ENCODE data around the gene MGST3. TPM values are rescaled to one million over a fixed set of nuclear protein-coding genes. Genes with fewer than 3 reads are reported as not detected.
"Not testable (repeated sequence)": the region's sequence is repeated elsewhere in the genome, so short reads cannot be mapped to it uniquely, and the experiment has no call there.

Gene MGST3
- total RNA-seq = 23.3 and 25.1 TPM in 2 replicates

DNA sequence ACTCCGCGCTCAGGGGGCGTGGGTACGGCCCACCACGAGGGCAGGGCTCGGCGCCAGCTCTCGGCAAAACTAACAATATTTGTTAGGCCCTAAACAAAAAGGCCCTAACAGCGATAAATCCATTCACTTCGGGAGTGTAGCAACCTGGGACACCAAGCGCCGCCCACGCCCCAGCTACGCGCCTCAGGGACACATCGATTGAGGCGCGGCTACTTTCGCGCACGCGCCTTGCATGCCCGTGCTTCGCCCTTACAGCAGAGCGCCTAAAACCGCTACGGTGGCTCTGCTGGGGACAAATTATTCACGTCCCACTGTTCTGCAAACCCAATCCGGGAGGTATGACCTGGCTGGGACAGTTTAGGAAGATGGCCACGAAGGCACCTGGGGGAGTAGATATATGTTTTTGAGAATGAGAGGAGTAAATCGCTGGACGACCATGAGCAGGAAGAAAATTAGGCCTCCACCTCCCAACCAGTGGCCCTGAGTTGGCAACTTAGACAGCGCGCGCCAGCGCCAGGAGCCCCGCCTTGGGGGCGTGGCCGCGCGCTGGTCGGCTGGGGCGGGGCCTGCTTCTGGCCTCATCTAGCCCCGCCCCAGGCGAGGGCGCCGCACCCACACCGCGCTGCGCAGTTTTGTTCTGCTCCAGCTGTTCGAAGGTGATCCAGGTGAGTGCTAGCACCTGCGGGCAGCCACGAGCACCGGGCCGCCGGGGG, at the start of gene MGST3:
Gene MGST3, plus strand, starts transcription at position 606 of the 713 bp plus-strand sequence. CDS start 18,614 bp downstream, outside the sequence.
- peak; percentile 92 for DNase-seq (ENCODE audit: low spot score)
- intact Hi-C loops (cut with micrococcal nuclease) = loop anchor here (1.0 to 10.0 kb wide), 8 partner anchors 32 to 1208 kb away; partner anchors contain the start of genes ALDH9A1, POGK and TMCO1
- Mint-ChIP-seq H3K4me1 (ENCODE audit: low read depth) (peaks cover 13% of the 10 kb centered on the region), H3K4me3 (no peak within 1 kb of the TSS), H3K9me3 (no peaks in the 10 kb centered on the region), H3K27ac (no peak within 1 kb of the TSS), H3K36me3 (ENCODE audit: low read depth) (peaks cover 3% of the 10 kb centered on the region), H3K27me3 (ENCODE audit: insufficient read depth) (peaks cover 9% of the 10 kb centered on the region)

- DNase-seq (ENCODE audit: low spot score) = no peak
- intact Hi-C loops (cut with micrococcal nuclease) = no loop called here
- no peaks in the 10 kb centered on the region for H3K9me3 Mint-ChIP-seq
- H3K27me3 Mint-ChIP-seq (ENCODE audit: insufficient read depth) = peaks cover 19% of the 10 kb centered on the region
- no peak overlapping the region for H3K4me3 Mint-ChIP-seq
- no peaks in the 10 kb centered on the region for H3K4me1 Mint-ChIP-seq (ENCODE audit: low read depth)
- H3K27ac Mint-ChIP-seq = no peak overlapping the region
- no peaks in the 10 kb centered on the region for H3K36me3 Mint-ChIP-seq (ENCODE audit: low read depth)
Measured at GRCh38 chr1:165581926-165582325, 49.1 kb upstream of the MGST3 start.

GRCh38 chr1:165586398-165586797, 44.6 kb upstream of the MGST3 start:
- intact Hi-C loops (cut with micrococcal nuclease) = no loop called here
- Mint-ChIP-seq H3K36me3 (ENCODE audit: low read depth) (no peaks in the 10 kb centered on the region), H3K4me3 (no peak overlapping the region), H3K4me1 (ENCODE audit: low read depth) (no peaks in the 10 kb centered on the region), H3K27ac (no peak overlapping the region), H3K9me3 (no peaks in the 10 kb centered on the region), H3K27me3 (ENCODE audit: insufficient read depth) (peaks cover 53% of the 10 kb centered on the region)
- DNase-seq (ENCODE audit: low spot score) = no peak

GRCh38 chr1:165591391-165591790, 39.6 kb upstream of the MGST3 start:
- not testable (repeated sequence) for H3K4me3 Mint-ChIP-seq; H3K36me3 Mint-ChIP-seq (ENCODE audit: low read depth); H3K27ac Mint-ChIP-seq; H3K9me3 Mint-ChIP-seq; DNase-seq (ENCODE audit: low spot score); H3K4me1 Mint-ChIP-seq (ENCODE audit: low read depth)
- peaks cover 78% of the 10 kb centered on the region for H3K27me3 Mint-ChIP-seq (ENCODE audit: insufficient read depth)
- intact Hi-C loops (cut with micrococcal nuclease) = loop anchor here (10.0 kb wide), 1 partner anchor 893 kb away; no protein-coding TSS in a partner anchor

GRCh38 chr1:165592945-165593823, 37.9 kb upstream of the MGST3 start:
- intact Hi-C loops (cut with micrococcal nuclease) = loop anchor here (1.0 to 10.0 kb wide), 7 partner anchors 112 to 892 kb away; no protein-coding TSS in a partner anchor
- Mint-ChIP-seq H3K4me1 (ENCODE audit: low read depth) (peaks cover 21% of the 10 kb centered on the region), H3K36me3 (ENCODE audit: low read depth) (no peaks in the 10 kb centered on the region), H3K27ac (no peak overlapping the region), H3K27me3 (ENCODE audit: insufficient read depth) (peaks cover 77% of the 10 kb centered on the region), H3K9me3 (no peaks in the 10 kb centered on the region), H3K4me3 (no peak overlapping the region)
- DNase-seq (ENCODE audit: low spot score) = peak; percentile 56

DNA sequence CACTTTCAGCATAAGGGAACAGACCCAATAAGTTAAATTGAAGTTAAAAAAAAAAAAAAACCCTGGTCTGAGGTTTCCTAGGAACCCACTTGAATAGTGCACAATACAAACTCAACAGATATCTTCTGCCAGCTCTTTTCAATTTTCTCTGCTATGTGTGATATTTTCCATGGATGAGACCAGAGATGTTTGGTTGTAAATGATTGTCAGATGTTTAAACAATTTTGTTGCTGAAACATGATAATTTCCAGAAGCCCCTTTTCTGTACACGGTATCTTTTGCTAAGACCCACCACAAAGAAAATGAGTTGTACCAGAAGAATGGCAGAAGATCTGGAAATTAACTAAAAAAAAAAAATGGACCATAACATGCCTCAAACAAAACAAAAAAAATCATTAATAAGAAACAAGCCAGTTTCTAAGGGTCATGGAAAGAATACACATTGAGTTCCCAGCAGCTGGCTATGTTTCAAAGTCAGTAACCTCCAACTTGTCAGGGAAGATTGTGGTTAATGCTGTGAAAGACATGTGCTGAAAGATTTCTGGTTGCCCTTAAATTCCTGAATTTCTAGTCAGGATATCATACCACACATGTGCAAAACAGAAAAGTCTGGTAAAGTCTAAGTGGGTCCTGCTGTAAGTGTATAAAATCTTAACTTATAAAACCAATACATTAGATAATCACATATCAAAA, 35.6 kb upstream of the MGST3 start:
- Mint-ChIP-seq H3K9me3 (no peaks in the 10 kb centered on the region), H3K4me3 (no peak overlapping the region), H3K4me1 (ENCODE audit: low read depth) (peaks cover 38% of the 10 kb centered on the region), H3K27me3 (ENCODE audit: insufficient read depth) (peaks cover 61% of the 10 kb centered on the region), H3K27ac (no peak overlapping the region), H3K36me3 (ENCODE audit: low read depth) (no peaks in the 10 kb centered on the region)
- no peak for DNase-seq (ENCODE audit: low spot score)
- intact Hi-C loops (cut with micrococcal nuclease) = loop anchor here (10.0 kb wide), 1 partner anchor 889 kb away; no protein-coding TSS in a partner anchor

GRCh38 chr1:165597883-165598675, 33.0 kb upstream of the MGST3 start:
- Mint-ChIP-seq H3K27me3 (ENCODE audit: insufficient read depth) (peaks cover 43% of the 10 kb centered on the region), H3K9me3 (no peaks in the 10 kb centered on the region)

GRCh38 chr1:165598676-165599059, 32.4 kb upstream of the MGST3 start:
- peaks cover 37% of the 10 kb centered on the region for H3K27me3 Mint-ChIP-seq (ENCODE audit: insufficient read depth)
- no peak for DNase-seq (ENCODE audit: low spot score)
- H3K36me3 Mint-ChIP-seq (ENCODE audit: low read depth) = no peaks in the 10 kb centered on the region
- H3K9me3 Mint-ChIP-seq = no peaks in the 10 kb centered on the region
- H3K4me1 Mint-ChIP-seq (ENCODE audit: low read depth) = peaks cover 43% of the 10 kb centered on the region
- peak overlapping the region; percentile 86 for H3K4me3 Mint-ChIP-seq
- H3K27ac Mint-ChIP-seq = peak overlapping the region; percentile 93
- intact Hi-C loops (cut with micrococcal nuclease) = loop anchor here (1.0 to 10.0 kb wide), 6 partner anchors 32 to 886 kb away; partner anchors contain the start of genes ALDH9A1, FAM78B, TMCO1 and UCK2

More at GRCh38 chr1:165597883-165598675, 33.0 kb upstream of the MGST3 start:
- Mint-ChIP-seq H3K36me3 (ENCODE audit: low read depth) (no peaks in the 10 kb centered on the region), H3K27ac (peak overlapping the region; percentile 93), H3K4me3 (peak overlapping the region; percentile 86), H3K4me1 (ENCODE audit: low read depth) (peaks cover 45% of the 10 kb centered on the region)
- intact Hi-C loops (cut with micrococcal nuclease) = loop anchor here (1.0 to 10.0 kb wide), 6 partner anchors 32 to 887 kb away; partner anchors contain the start of genes ALDH9A1, FAM78B, TMCO1 and UCK2
- DNase-seq (ENCODE audit: low spot score) = peak; percentile 94

DNA sequence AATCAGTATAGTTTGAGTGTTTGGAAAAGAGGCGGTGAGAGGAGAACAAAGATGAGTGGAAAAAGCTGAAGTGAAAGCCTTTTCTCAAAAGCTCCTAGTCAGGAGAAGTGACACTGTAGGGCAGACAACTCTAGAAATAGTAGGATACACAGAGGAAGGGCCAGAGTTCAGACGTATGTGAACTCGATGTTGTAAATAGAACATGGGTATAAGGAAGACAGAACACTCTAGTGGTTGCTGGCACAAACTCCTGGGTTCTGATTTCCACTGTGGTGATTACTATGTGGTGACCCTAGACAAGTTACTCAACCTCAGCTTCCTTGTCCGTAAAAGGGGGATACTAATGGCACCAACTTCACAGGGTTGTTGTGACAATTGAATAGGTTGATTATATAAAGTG, 30.2 kb upstream of the MGST3 start:
- no peaks in the 10 kb centered on the region for H3K9me3 Mint-ChIP-seq
- intact Hi-C loops (cut with micrococcal nuclease) = loop anchor here (1.0 kb wide), 2 partner anchors 97 to 314 kb away; no protein-coding TSS in a partner anchor
- DNase-seq (ENCODE audit: low spot score) = no peak

DNA sequence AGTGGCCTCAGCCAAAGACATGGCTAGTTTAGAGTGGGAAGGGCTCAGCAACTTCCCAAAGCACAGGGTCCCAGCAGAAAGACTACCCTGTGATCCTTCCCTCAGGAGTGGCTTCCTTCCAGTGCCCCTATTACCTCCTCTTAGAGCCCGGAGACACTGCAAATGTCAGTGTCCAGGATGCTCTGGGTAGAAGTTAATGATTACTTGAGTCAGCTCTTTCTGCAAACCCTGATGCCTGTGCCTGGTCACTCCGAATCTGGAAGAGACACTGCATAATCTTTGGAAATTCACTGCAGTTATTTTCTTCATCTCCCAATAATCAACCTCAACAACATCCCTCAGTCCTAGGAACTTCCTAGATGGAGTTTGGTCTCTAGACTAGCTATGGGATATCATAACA, 27.2 kb upstream of the MGST3 start:
- H3K27ac Mint-ChIP-seq = no peak overlapping the region
- intact Hi-C loops (cut with micrococcal nuclease) = no loop called here

More for the DNA sequence above, 30.2 kb upstream of the MGST3 start:
- Mint-ChIP-seq H3K4me1 (ENCODE audit: low read depth) (peaks cover 43% of the 10 kb centered on the region), H3K27ac (no peak overlapping the region), H3K4me3 (no peak overlapping the region), H3K36me3 (ENCODE audit: low read depth) (no peaks in the 10 kb centered on the region), H3K27me3 (ENCODE audit: insufficient read depth) (peaks cover 18% of the 10 kb centered on the region)

DNA sequence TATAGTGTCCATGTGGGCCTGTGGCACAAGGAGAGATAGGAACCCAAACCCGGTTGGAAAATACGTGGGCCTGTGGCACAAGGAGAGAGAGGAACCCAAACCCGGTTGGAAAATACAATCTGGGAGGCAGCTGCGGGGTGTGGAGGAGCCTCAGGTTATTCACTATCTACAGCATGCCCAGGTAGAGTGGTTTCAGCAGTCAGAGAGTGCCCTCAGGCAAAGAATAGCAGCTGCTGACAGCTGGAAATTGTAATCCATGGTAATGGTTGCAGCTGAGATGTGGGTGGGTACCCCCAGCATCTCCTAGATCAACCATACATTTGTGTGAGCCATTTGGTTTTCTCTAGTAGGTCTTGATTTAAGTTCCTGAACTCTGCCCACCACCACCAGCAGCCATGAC, 25.8 kb upstream of the MGST3 start:
- H3K4me1 Mint-ChIP-seq (ENCODE audit: low read depth) = peaks cover 14% of the 10 kb centered on the region
- intact Hi-C loops (cut with micrococcal nuclease) = no loop called here
- peaks cover 4% of the 10 kb centered on the region for H3K27me3 Mint-ChIP-seq (ENCODE audit: insufficient read depth)
- H3K36me3 Mint-ChIP-seq (ENCODE audit: low read depth) = no peaks in the 10 kb centered on the region
- no peak overlapping the region for H3K27ac Mint-ChIP-seq
- H3K4me3 Mint-ChIP-seq = no peak overlapping the region
- no peaks in the 10 kb centered on the region for H3K9me3 Mint-ChIP-seq
- DNase-seq (ENCODE audit: low spot score) = no peak

More for the DNA sequence above, 27.2 kb upstream of the MGST3 start:
- no peaks in the 10 kb centered on the region for H3K9me3 Mint-ChIP-seq
- no peak overlapping the region for H3K4me3 Mint-ChIP-seq
- DNase-seq (ENCODE audit: low spot score) = no peak
- no peaks in the 10 kb centered on the region for H3K36me3 Mint-ChIP-seq (ENCODE audit: low read depth)
- peaks cover 24% of the 10 kb centered on the region for H3K4me1 Mint-ChIP-seq (ENCODE audit: low read depth)
- peaks cover 8% of the 10 kb centered on the region for H3K27me3 Mint-ChIP-seq (ENCODE audit: insufficient read depth)

DNA sequence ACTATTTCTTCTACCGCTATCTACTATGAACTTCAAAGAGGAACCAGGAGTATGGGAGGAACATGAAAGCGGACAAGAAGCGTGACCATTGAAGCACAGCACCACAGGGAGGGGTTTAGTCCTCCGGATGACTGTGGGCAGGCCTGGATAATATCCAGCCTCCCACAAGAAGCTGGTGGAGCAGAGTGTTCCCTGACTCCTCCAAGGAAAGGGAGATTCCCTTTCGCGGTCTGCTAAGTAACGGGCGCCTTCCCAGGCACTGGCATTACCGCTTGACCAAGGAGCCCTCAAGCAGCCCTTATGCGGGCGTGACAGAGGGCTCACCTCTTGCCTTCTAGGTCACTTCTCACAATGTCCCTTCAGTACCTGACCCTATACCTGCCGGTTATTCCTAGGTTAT, 24.4 kb upstream of the MGST3 start:
- H3K9me3 Mint-ChIP-seq; intact Hi-C loops (cut with micrococcal nuclease); H3K27ac Mint-ChIP-seq; H3K4me1 Mint-ChIP-seq (ENCODE audit: low read depth); DNase-seq (ENCODE audit: low spot score); H3K4me3 Mint-ChIP-seq; H3K36me3 Mint-ChIP-seq (ENCODE audit: low read depth): not testable (repeated sequence)
- peaks cover 11% of the 10 kb centered on the region for H3K27me3 Mint-ChIP-seq (ENCODE audit: insufficient read depth)

All from activated T-helper 1 cell treated with anti-CD3 and anti-CD28 coated beads, Interleukin-12 subunit alpha, Interleukin-12 subunit beta, Interleukin-2, Interleukin-4 antibody, amounts not matched to agents 30 ng/mL and 10 ng/mL and 1 ng/mL, durations not matched to agents 14 hours and 24 hours and 36 hours (primary cell).